Astrocyte (in vitro differentiated cells and primary cell): ENCODE data around the gene PTAFR. TPM values are rescaled to one million over a fixed set of nuclear protein-coding genes. Genes with fewer than 3 reads are reported as not detected.

Experiments used
- DNase-seq: peaks from one replicate; pipeline ENCODE4 v3.0.0-alpha.2; 2010; ENCODE audit warnings: low read depth
- FAIRE-seq: peaks from 2 replicates; lab custom pipeline; 2011; peaks lifted over from hg19 to GRCh38; lab: Jason Lieb, UNC
- H2AFZ ChIP-seq: 2 replicates; pipeline ENCODE4 v1.6.0; 2012; ENCODE audit warnings: low read depth, low read length, inconsistent platforms
- H3K27ac ChIP-seq: 2 replicates; pipeline ENCODE4 v1.5.1; 2011; ENCODE audit warnings: low read depth, low read length, inconsistent platforms
- H3K27me3 ChIP-seq: 2 replicates; pipeline ENCODE4 v1.6.0; 2011; ENCODE audit warnings: low read length, inconsistent platforms; ENCODE audit not compliant: insufficient read depth
- H3K36me3 ChIP-seq: 2 replicates; pipeline ENCODE4 v1.5.1; 2011; ENCODE audit warnings: low read length, inconsistent platforms; ENCODE audit not compliant: insufficient read depth
- H3K4me1 ChIP-seq: 2 replicates; pipeline ENCODE4 v1.5.1; 2011; ENCODE audit warnings: low read length, inconsistent platforms; ENCODE audit not compliant: insufficient read depth
- H3K4me2 ChIP-seq: 2 replicates; pipeline ENCODE4 v1.6.0; 2012; ENCODE audit warnings: low read length, inconsistent platforms
- H3K4me3 ChIP-seq: 2 replicates; pipeline ENCODE4 v1.5.1; 2011; ENCODE audit warnings: low read depth, mild to moderate bottlenecking, low read length, inconsistent platforms; ENCODE audit not compliant: insufficient read depth
- H3K79me2 ChIP-seq: 2 replicates; pipeline ENCODE4 v1.6.0; 2012; ENCODE audit warnings: mild to moderate bottlenecking, low read length, inconsistent platforms; ENCODE audit not compliant: insufficient read depth
- H3K9ac ChIP-seq: 2 replicates; pipeline ENCODE4 v1.6.0; 2012; ENCODE audit warnings: mild to moderate bottlenecking, low read length, inconsistent platforms
- H3K9me3 ChIP-seq: 2 replicates; pipeline ENCODE4 v1.5.1; 2012; ENCODE audit warnings: low read depth, mild to moderate bottlenecking, low read length, inconsistent platforms; ENCODE audit not compliant: insufficient read depth
- H4K20me1 ChIP-seq: 2 replicates; pipeline ENCODE4 v1.6.0; 2012; ENCODE audit warnings: low read length, inconsistent platforms; ENCODE audit not compliant: insufficient read depth
- H3K27ac Mint-ChIP-seq: one replicate; pipeline ENCODE4 v1.8.0; 2021; ENCODE audit warnings: mild to moderate bottlenecking, mixed read lengths; ENCODE audit not compliant: unreplicated experiment
- H3K27me3 Mint-ChIP-seq: one replicate; pipeline ENCODE4 v1.8.0; 2021; ENCODE audit warnings: low read depth, mixed read lengths; ENCODE audit not compliant: unreplicated experiment
- H3K36me3 Mint-ChIP-seq: one replicate; pipeline ENCODE4 v1.8.0; 2021; ENCODE audit warnings: low read depth, mixed read lengths; ENCODE audit not compliant: unreplicated experiment
- H3K4me1 Mint-ChIP-seq: one replicate; pipeline ENCODE4 v1.8.0; 2021; ENCODE audit warnings: low read depth, mixed read lengths; ENCODE audit not compliant: unreplicated experiment
- H3K4me3 Mint-ChIP-seq: one replicate; pipeline ENCODE4 v1.8.0; 2021; ENCODE audit warnings: mild to moderate bottlenecking, moderate library complexity, mixed read lengths; ENCODE audit not compliant: unreplicated experiment
- H3K9me3 Mint-ChIP-seq: one replicate; pipeline ENCODE4 v1.8.0; 2021; ENCODE audit warnings: mild to moderate bottlenecking, mixed read lengths; ENCODE audit not compliant: unreplicated experiment
- CTCF ChIP-seq: IDR thresholded peaks from 2 replicates; pipeline ENCODE4 v1.5.1; 2011; ENCODE audit warnings: low read depth, mild to moderate bottlenecking, inconsistent platforms, low read length, moderate library complexity; ENCODE audit not compliant: insufficient read depth
- EZH2 ChIP-seq: IDR thresholded peaks from 2 replicates; pipeline ENCODE4 v1.6.1; 2012; ENCODE audit warnings: mild to moderate bottlenecking, low read length, inconsistent platforms; ENCODE audit not compliant: insufficient read depth
- total RNA-seq: library from RNA; stranded (reverse); gene quantifications from 2 replicates; pipeline ENCODE4 v1.2.1, GENCODE V29; 2021

Gene PTAFR
- total RNA-seq, 1 donor from 2014 or later: 0.32 TPM

- H3K27me3 ChIP-seq: no peaks in the 10 kb centered on the region
- H3K4me1 ChIP-seq: peaks cover 14% of the 10 kb centered on the region
- H3K4me3 Mint-ChIP-seq: no peak overlapping the region
- H3K4me1 Mint-ChIP-seq: peaks cover 11% of the 10 kb centered on the region
- no peak overlapping the region for H2AFZ ChIP-seq
- no peak overlapping the region for H3K27ac ChIP-seq
- H3K27me3 Mint-ChIP-seq: peaks cover 5% of the 10 kb centered on the region
- H3K36me3 Mint-ChIP-seq: no peaks in the 10 kb centered on the region
- no peaks in the 10 kb centered on the region for H3K9me3 ChIP-seq
- H3K4me3 ChIP-seq: no peak overlapping the region
- H3K9ac ChIP-seq: no peak overlapping the region
- H3K4me2 ChIP-seq: no peak overlapping the region
- no peak for DNase-seq
- no peaks in the 10 kb centered on the region for H3K36me3 ChIP-seq
- no peaks in the 10 kb centered on the region for H3K9me3 Mint-ChIP-seq
- H3K27ac Mint-ChIP-seq: no peak overlapping the region
- TF ChIP-seq EZH2 (no peak), CTCF (no peak)
- no peaks in the 10 kb centered on the region for H3K79me2 ChIP-seq
- FAIRE-seq: no peak
- H4K20me1 ChIP-seq: no peaks in the 10 kb centered on the region
Measured at GRCh38 chr1:28127617-28128257, 48.8 kb downstream of the PTAFR start.

- Histone ChIP-seq H3K27ac (no peak overlapping the region), H3K9ac (no peak overlapping the region), H4K20me1 (no peaks in the 10 kb centered on the region), H3K36me3 (no peaks in the 10 kb centered on the region), H3K4me3 (no peak overlapping the region), H3K4me1 (peaks cover 16% of the 10 kb centered on the region), H3K4me2 (no peak overlapping the region), H2AFZ (no peak overlapping the region), H3K9me3 (no peaks in the 10 kb centered on the region), H3K79me2 (no peaks in the 10 kb centered on the region), H3K27me3 (no peaks in the 10 kb centered on the region)
- no peaks in the 10 kb centered on the region for H3K9me3 Mint-ChIP-seq
- peaks cover 5% of the 10 kb centered on the region for H3K27me3 Mint-ChIP-seq
- peaks cover 12% of the 10 kb centered on the region for H3K4me1 Mint-ChIP-seq
- H3K27ac Mint-ChIP-seq: no peak overlapping the region
- no peaks in the 10 kb centered on the region for H3K36me3 Mint-ChIP-seq
- FAIRE-seq: no peak
- no peak for TF ChIP-seq CTCF
- no peak for TF ChIP-seq EZH2
- DNase-seq: no peak
- no peak overlapping the region for H3K4me3 Mint-ChIP-seq
Measured at GRCh38 chr1:28126783-28127490, 49.6 kb downstream of the PTAFR start.

GRCh38 chr1:28126212-28126611 lies 50.3 kb downstream of the PTAFR start:
- Histone ChIP-seq H3K4me1 (peaks cover 16% of the 10 kb centered on the region), H3K27ac (no peak overlapping the region), H2AFZ (no peak overlapping the region), H3K4me3 (no peak overlapping the region), H3K4me2 (no peak overlapping the region), H3K9me3 (no peaks in the 10 kb centered on the region), H3K27me3 (no peaks in the 10 kb centered on the region), H3K9ac (no peak overlapping the region), H3K36me3 (no peaks in the 10 kb centered on the region), H4K20me1 (no peaks in the 10 kb centered on the region), H3K79me2 (no peaks in the 10 kb centered on the region)
- Mint-ChIP-seq H3K36me3 (no peaks in the 10 kb centered on the region), H3K9me3 (no peaks in the 10 kb centered on the region), H3K4me3 (no peak overlapping the region), H3K27me3 (peaks cover 5% of the 10 kb centered on the region), H3K4me1 (peaks cover 12% of the 10 kb centered on the region), H3K27ac (no peak overlapping the region)
- FAIRE-seq (no peak), DNase-seq (no peak)
- TF ChIP-seq CTCF (no peak), EZH2 (no peak)
